Endothelial cell of umbilical vein (primary cell): ENCODE results near the gene SLC12A7. TPM values are rescaled to one million over a fixed set of nuclear protein-coding genes. Genes with fewer than 3 reads are reported as not detected.

Source experiments
- BruUV-seq: library from RNA; stranded (reverse); fragments of 400-500 nt; replicated peaks from 2 replicates; lab custom pipeline; 2021; lab: Mats Ljungman, UMichigan
- CTCF ChIA-PET: fragments of 300-600, 350-600 bp; sonication (Branson Sonifier 250); formaldehyde crosslinking; loops from one replicate; lab custom pipeline; 2021; ENCODE audit warnings: antibody characterized with exemption, inconsistent platforms; lab: Charles Lee
- POLR2A ChIA-PET: fragments of 300-600, 350-600 bp; sonication (Branson Sonifier 250); formaldehyde crosslinking; loops from one replicate; lab custom pipeline; 2021; ENCODE audit warnings: antibody characterized with exemption, inconsistent platforms; lab: Charles Lee
- DNase-seq: peaks from one replicate; pipeline ENCODE4 v3.0.0-alpha.2; 2011; ENCODE audit warnings: low read depth, low spot score
- FAIRE-seq: peaks from 2 replicates; lab custom pipeline; 2011; peaks lifted over from hg19 to GRCh38; lab: Jason Lieb, UNC
- H2AFZ ChIP-seq: 2 replicates; pipeline ENCODE4 v1.6.0; 2012; ENCODE audit warnings: low read depth, low read length, control low read depth, inconsistent platforms
- H3K27ac ChIP-seq: 2 replicates; pipeline ENCODE4 v1.5.1; 2011; ENCODE audit warnings: low read depth, mild to moderate bottlenecking, control low read depth, low read length, moderate library complexity; ENCODE audit not compliant: insufficient read depth
- H3K27me3 ChIP-seq, 2 experiments: 2 replicates each; pipeline versions ENCODE4 v1.6.0 to v1.6.1; 2011; ENCODE audit warnings: low read length in 2 of 2, mixed read lengths in 1 of 2; ENCODE audit not compliant: control insufficient read depth in 2 of 2, insufficient read depth in 2 of 2
- H3K36me3 ChIP-seq, 2 experiments: 2 replicates in 1 of 2; 3 replicates in 1 of 2; pipeline ENCODE4 v1.5.1; 2011; ENCODE audit warnings: low read length in 2 of 2, mild to moderate bottlenecking in 1 of 2, moderate library complexity in 1 of 2; ENCODE audit not compliant: control insufficient read depth in 2 of 2, insufficient read depth in 2 of 2; ENCODE audit errors: extremely low read depth in 1 of 2
- H3K4me1 ChIP-seq: 3 replicates; pipeline ENCODE4 v1.5.1; 2011; ENCODE audit warnings: mild to moderate bottlenecking, low read length; ENCODE audit not compliant: control insufficient read depth, insufficient read depth; ENCODE audit errors: extremely low read depth
- H3K4me2 ChIP-seq: 2 replicates; pipeline ENCODE4 v1.6.1; 2011; ENCODE audit warnings: low read length, control low read depth, mixed read lengths; ENCODE audit not compliant: insufficient read depth
- H3K4me3 ChIP-seq, 3 experiments: fragments of 200-600 bp in 1 of 3; sonication (generic), shearing (Covaris generic) in 1 of 3; replicated peaks in 1 of 3; 2 replicates each; pipeline ENCODE4 v1.5.1; 2011 to 2016; ENCODE audit warnings: control low read depth in 3 of 3, low read length in 3 of 3, mild to moderate bottlenecking in 2 of 3, inconsistent platforms in 1 of 3, low read depth in 1 of 3, moderate library complexity in 1 of 3; ENCODE audit not compliant: insufficient read depth in 1 of 3
- H3K79me2 ChIP-seq: 2 replicates; pipeline ENCODE4 v1.6.0; 2012; ENCODE audit warnings: low read length, inconsistent platforms; ENCODE audit not compliant: control insufficient read depth, insufficient read depth
- H3K9ac ChIP-seq: replicated peaks from 2 replicates; pipeline ENCODE3; 2011; ENCODE audit warnings: low read length, control low read depth; ENCODE audit not compliant: insufficient read depth; ENCODE audit errors: extremely low read depth
- H3K9me1 ChIP-seq: replicated peaks from 3 replicates; pipeline ENCODE4 v1.6.0; 2011; ENCODE audit warnings: mild to moderate bottlenecking, low read length; ENCODE audit not compliant: control insufficient read depth, insufficient read depth; ENCODE audit errors: extremely low read depth
- H3K9me3 ChIP-seq: replicated peaks from 2 replicates; pipeline ENCODE4 v1.5.1; 2012; ENCODE audit warnings: low read length, inconsistent platforms; ENCODE audit not compliant: control insufficient read depth, insufficient read depth
- H4K20me1 ChIP-seq: replicated peaks from 2 replicates; pipeline ENCODE3; 2011; ENCODE audit warnings: mild to moderate bottlenecking, low read length; ENCODE audit not compliant: control insufficient read depth, insufficient read depth; ENCODE audit errors: extremely low read depth
- CTCF ChIP-seq, 2 donors: IDR thresholded peaks; 1 replicate in 1 of 2; 2 replicates in 1 of 2; pipeline ENCODE4 v1.5.1; 2011; ENCODE audit warnings: low read length in 2 of 2, mild to moderate bottlenecking in 2 of 2, moderate library complexity in 2 of 2, control low read depth in 1 of 2, inconsistent platforms in 1 of 2, low read depth in 1 of 2; ENCODE audit not compliant: insufficient read depth in 1 of 2; ENCODE audit errors: extremely low read depth in 1 of 2
- EZH2 ChIP-seq: IDR thresholded peaks from 2 replicates; pipeline ENCODE4 v1.6.1; 2012; ENCODE audit warnings: borderline replicate concordance, low read depth, mild to moderate bottlenecking, moderate library complexity, low read length, inconsistent platforms; ENCODE audit not compliant: severe bottlenecking
- FOS ChIP-seq: IDR thresholded peaks from 2 replicates; pipeline ENCODE4 v1.6.1; 2011; ENCODE audit warnings: mild to moderate bottlenecking, low read length, moderate library complexity, borderline replicate concordance; ENCODE audit not compliant: insufficient read depth
- GATA2 ChIP-seq: IDR thresholded peaks from 2 replicates; pipeline ENCODE4 v1.7.0; 2011; ENCODE audit warnings: low read depth, mild to moderate bottlenecking, moderate library complexity, mixed read lengths, low read length; ENCODE audit not compliant: insufficient read length, insufficient read depth
- JUN ChIP-seq: IDR thresholded peaks from 2 replicates; pipeline ENCODE4 v1.6.1; 2011; ENCODE audit warnings: borderline replicate concordance, low read depth; ENCODE audit not compliant: insufficient read length, insufficient read depth
- MAX ChIP-seq: IDR thresholded peaks from 2 replicates; pipeline ENCODE4 v1.6.1; 2011; ENCODE audit not compliant: insufficient read depth, insufficient read length
- MYC ChIP-seq: IDR thresholded peaks from one replicate; pipeline ENCODE4 v1.6.1; 2011; ENCODE audit warnings: mild to moderate bottlenecking, low read depth, low read length
- POLR2A ChIP-seq: IDR thresholded peaks from 2 replicates; pipeline ENCODE4 v1.6.1; 2012; ENCODE audit warnings: low read depth, mild to moderate bottlenecking, control low read depth, low read length
- POLR2AphosphoS5 ChIP-seq: IDR thresholded peaks from 2 replicates; pipeline ENCODE4 v1.6.1; 2012; ENCODE audit warnings: low read depth, mild to moderate bottlenecking, control low read depth, low read length, moderate library complexity; ENCODE audit not compliant: insufficient read depth
- dilution Hi-C: fragments of 300-500 bp; cut with MboI; formaldehyde crosslinking; loops from one replicate; pipeline ENCODE4 v1.15.0; 2019; ENCODE audit warnings: low sequenced_read_pairs; ENCODE audit not compliant: extremely low pct_ligation_motif_present
- intact Hi-C: fragments of 100-400 bp; cut with micrococcal nuclease; formaldehyde crosslinking; loops from one replicate; pipeline ENCODE4 v1.10.0; 2022
- polyA plus RNA-seq, 4 experiments: library from polyadenylated mRNA; depleted of rRNA in 3 of 4; stranded (reverse) in 3 of 4; unstranded in 1 of 4; fragments of >200 nt; gene quantifications; 2 replicates each; pipeline versions ENCODE4 v1.2.1 to v1.2.3, GENCODE V29; 2011 to 2012; ENCODE audit warnings: missing spikeins in 1 of 4
- total RNA-seq: library from RNA; stranded (reverse); gene quantifications from 2 replicates; pipeline ENCODE4 v1.2.3, GENCODE V29; 2021

The SLC12A7 gene
- total and polyA plus RNA-seq, 2 donors (not counting 3 experiments of a cell fraction or from before 2014, with no cell fraction given), result 16.4 to 38.8 TPM

- H3K79me2 ChIP-seq, result peaks cover 12% of the 10 kb centered on the region
- no peak overlapping the region for H3K4me2 ChIP-seq
- H3K9me1 ChIP-seq, result no peaks in the 10 kb centered on the region
- H4K20me1 ChIP-seq, result no peaks in the 10 kb centered on the region
- H2AFZ ChIP-seq, result no peak overlapping the region
- dilution Hi-C loops, result no loop called here
- H3K9me3 ChIP-seq, result no peaks in the 10 kb centered on the region
- no peak overlapping the region for H3K27ac ChIP-seq
- POLR2A ChIA-PET, result no interaction called here
- DNase-seq (no peak), FAIRE-seq (no peak)
- TF ChIP-seq MAX (no peak), CTCF (IDR thresholded peaks at IDR 0.05; ENCODE audit: extremely low read depth in 1 of 2, insufficient read depth in 1 of 2, low read depth in 1 of 2, low read length in 2 of 2) (no peak), POLR2AphosphoS5 (no peak), FOS (no peak), POLR2A (no peak), JUN (no peak), EZH2 (no peak), MYC (no peak), GATA2 (no peak)
- intact Hi-C loops, result no loop called here
- H3K36me3 ChIP-seq, result no peaks in the 10 kb centered on the region
- CTCF ChIA-PET, result interaction anchor here (1.5 kb wide), 1 partner anchor 9 kb away, joined by 3 read pairs; no protein-coding TSS in a partner anchor
- BruUV-seq, result no TSS peak
- no peak overlapping the region for H3K9ac ChIP-seq
- no peaks in the 10 kb centered on the region for H3K27me3 ChIP-seq
- H3K4me1 ChIP-seq, result peaks cover 7% of the 10 kb centered on the region
- no peak overlapping the region for H3K4me3 ChIP-seq
These were observed 3.6 kb downstream of the SLC12A7 start for GRCh38 chr5:1108023-1108864.
